GM19372 (cell line): Measurements from ENCODE around the gene SCG2.

Source experiments
- ATAC-seq: cut with Tn5 transposase; IDR thresholded peaks from one replicate; pipeline ENCODE4 v1.9.1; 2021; ENCODE audit warnings: mild to moderate bottlenecking, low read depth, moderate library complexity; ENCODE audit not compliant: unreplicated experiment

SCG2 gene

GRCh38 chr2:223585666-223586065 is 16.5 kb downstream of the SCG2 start:
- ATAC-seq, result no peak

DNA sequence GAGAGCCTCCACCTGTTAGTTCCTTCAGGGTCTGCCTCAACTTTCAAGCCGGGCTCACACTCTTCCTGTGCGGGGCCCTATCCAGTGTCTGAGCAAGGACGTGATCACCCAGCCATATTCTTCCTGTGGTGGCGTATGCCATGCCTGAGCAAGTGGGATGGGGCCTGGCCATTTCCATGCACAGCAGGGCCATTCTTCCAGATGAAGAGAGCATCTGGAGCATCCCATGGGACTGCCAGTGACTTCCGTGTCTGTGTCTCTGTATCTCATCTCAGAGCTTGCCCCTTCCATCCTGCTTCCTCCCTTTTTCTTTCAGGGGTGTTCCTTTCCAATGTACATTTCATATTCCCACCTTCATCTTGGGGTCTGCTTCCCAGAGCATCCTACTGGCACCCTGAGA is 20.2 kb downstream of the SCG2 start:
- no peak for ATAC-seq

DNA sequence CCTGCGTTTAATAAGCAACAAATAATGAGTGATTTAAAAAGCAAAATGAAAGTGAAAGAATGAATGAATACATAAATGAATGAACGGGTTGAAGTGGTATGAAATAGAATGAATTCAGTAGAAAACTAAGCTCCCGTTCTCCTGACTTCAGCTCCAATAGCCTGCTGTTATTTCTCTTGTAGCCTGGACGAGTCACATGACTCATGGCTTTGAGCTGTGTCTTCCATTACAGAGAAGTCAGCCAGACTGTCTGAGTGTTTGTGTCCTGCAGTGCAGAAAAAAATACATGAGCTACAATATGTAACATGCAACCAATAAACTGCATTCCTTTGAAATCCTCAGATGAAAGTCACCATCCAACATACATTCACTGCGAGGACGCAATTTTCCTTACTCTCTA is 21.2 kb downstream of the SCG2 start:
- ATAC-seq, result no peak

DNA sequence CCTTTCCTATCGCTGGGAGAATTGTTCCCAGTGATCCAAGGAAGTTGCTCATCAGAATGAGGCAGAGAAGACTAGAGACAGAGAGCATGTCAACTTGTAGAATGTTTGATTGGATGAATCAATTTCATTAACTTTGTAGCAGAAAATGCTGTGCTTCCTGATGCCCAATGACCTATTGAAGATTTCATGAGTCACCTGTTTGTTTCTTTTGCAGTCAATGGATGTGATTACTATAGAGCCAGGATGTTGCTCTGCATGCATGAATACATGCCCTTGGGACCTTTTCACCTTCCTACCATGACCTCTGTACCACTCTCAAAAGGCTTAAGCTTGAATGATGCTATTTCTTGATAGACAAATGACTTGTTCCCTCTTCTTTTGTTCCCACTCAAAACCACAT is 23.3 kb downstream of the SCG2 start:
- no peak for ATAC-seq

- ATAC-seq, result no peak
These were observed 25.3 kb downstream of the SCG2 start for GRCh38 chr2:223576873-223577272.

- no peak for ATAC-seq
These were observed 31.4 kb downstream of the SCG2 start for GRCh38 chr2:223570784-223571183.

- ATAC-seq, result no peak
These were observed 35.8 kb downstream of the SCG2 start for GRCh38 chr2:223566396-223566795.

- ATAC-seq, result no peak
These were observed 38.7 kb downstream of the SCG2 start for GRCh38 chr2:223563462-223563861.

DNA sequence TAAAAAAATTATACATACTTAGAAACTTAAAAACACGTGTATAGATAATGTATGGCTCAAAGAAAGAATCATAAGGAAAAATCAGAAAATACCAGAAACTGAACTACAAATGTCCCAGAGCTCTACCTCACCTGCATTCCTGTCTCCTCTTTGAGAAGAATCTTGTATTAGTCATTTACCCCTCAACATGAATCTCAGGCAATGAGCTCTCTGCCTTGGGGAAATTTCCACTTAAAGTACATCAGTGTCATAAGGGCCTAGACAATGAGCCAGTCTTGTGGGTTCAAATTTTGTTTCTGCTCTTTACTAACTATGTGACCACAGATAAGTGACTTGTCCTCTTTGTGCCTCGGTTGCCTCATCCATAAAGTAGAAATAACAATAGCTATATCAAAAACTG is 40.1 kb downstream of the SCG2 start:
- no peak for ATAC-seq

GRCh38 chr2:223560749-223561435 is 41.3 kb downstream of the SCG2 start:
- ATAC-seq, result no peak

- no peak for ATAC-seq
These were observed 43.2 kb downstream of the SCG2 start for GRCh38 chr2:223558970-223559369.

DNA sequence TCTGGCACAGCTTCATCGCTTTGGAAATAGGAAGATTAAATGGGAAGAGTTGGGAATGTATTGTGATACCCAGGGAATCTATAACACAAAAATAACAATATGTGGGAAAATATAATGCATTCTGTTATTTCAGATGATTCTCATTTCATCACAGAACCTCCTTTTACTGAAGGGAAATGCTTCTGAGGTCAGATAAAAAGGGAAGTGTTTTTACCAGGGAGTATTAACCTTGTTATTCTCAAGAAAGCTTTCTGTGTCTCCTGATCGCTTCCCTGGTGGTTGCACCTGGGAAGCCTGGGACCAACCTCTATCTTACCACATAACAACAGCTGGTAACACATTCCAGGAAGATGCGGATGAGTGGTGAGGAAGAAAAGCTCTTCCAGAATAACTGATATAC is 47.2 kb downstream of the SCG2 start:
- no peak for ATAC-seq

DNA sequence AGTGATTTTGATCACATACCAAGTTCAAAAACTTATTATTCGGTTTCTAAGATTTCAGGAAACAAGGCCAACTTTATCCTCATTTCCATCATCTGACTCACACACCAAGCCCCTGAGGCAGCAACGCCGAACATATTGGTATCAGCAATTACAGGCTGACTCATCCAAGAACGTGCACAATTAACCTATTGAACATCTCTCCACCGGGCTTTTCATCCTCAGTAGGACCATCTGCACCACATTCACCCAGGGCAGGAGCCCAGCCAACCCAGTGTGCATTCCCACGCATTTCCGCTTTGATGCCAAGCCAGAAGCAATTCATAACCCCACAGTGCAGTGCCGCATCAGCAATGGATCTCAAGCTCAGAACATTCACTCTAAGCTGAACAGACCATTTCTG is 52.9 kb downstream of the SCG2 start:
- no peak for ATAC-seq

DNA sequence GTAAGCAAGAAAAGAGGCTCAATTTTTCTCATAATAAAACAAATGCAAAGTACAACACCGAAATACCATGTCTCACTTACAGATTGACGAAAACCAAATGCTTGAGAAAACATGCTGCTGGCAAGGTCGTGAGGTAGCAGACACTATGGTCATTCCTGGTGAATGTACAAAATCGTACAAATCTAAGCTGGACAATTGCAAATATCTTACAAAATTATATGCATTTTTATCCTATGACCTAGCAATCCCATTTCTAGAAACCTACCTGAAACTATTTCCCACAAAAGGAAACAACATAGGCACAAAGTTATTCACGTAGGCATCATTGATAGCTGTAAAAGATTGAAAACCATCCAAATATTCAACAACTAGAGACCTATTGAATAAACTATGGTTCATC is 54.0 kb downstream of the SCG2 start:
- ATAC-seq, result no peak
